Choroid plexus epithelial cell (primary cell): ENCODE results near the gene ZNF33A.
"Not testable (repeated sequence)": the region's sequence is repeated elsewhere in the genome, so short reads cannot be mapped to it uniquely, and the experiment has no call there.

Experiments
- DNase-seq: peaks from one replicate; pipeline ENCODE4 v3.0.0-alpha.2; 2010; ENCODE audit warnings: low read depth
- H3K4me3 ChIP-seq: 2 replicates; pipeline ENCODE4 v1.5.1; 2011; ENCODE audit warnings: low read depth, mild to moderate bottlenecking, control low read depth, low read length, moderate library complexity
- CTCF ChIP-seq: conservative IDR thresholded peaks from 2 replicates; pipeline ENCODE4 v1.5.1; 2011; ENCODE audit warnings: low read depth, mild to moderate bottlenecking, control low read depth, inconsistent platforms, low read length, moderate library complexity

ZNF33A gene

GRCh38 chr10:38043516-38043915, 33.0 kb downstream of the ZNF33A start:
- no peak overlapping the region for H3K4me3 ChIP-seq
- DNase-seq, result no peak
- no peak for TF ChIP-seq CTCF

GRCh38 chr10:38045129-38045528, 34.7 kb downstream of the ZNF33A start:
- DNase-seq, result no peak
- no peak for TF ChIP-seq CTCF
- H3K4me3 ChIP-seq, result no peak overlapping the region

- no peak for TF ChIP-seq CTCF
- no peak overlapping the region for H3K4me3 ChIP-seq
- DNase-seq, result peak; percentile 49
Observed at GRCh38 chr10:38047666-38048065, 37.2 kb downstream of the ZNF33A start.

GRCh38 chr10:38050212-38050611, 39.7 kb downstream of the ZNF33A start:
- H3K4me3 ChIP-seq, result no peak overlapping the region
- TF ChIP-seq CTCF, result no peak
- peak; percentile 50 for DNase-seq

GRCh38 chr10:38054361-38054797, 43.9 kb downstream of the ZNF33A start:
- peak; percentile 92 for DNase-seq
- no peak for TF ChIP-seq CTCF
- no peak overlapping the region for H3K4me3 ChIP-seq

- not testable (repeated sequence) for H3K4me3 ChIP-seq, DNase-seq
Observed at GRCh38 chr10:38055274-38055894, 44.9 kb downstream of the ZNF33A start.

GRCh38 chr10:38069663-38070062, 59.2 kb downstream of the ZNF33A start:
- DNase-seq, result peak; percentile 93
- H3K4me3 ChIP-seq, result not testable (repeated sequence)

GRCh38 chr10:38070501-38070900, 60.0 kb downstream of the ZNF33A start:
- DNase-seq, result no peak
- TF ChIP-seq CTCF, result no peak
- no peak overlapping the region for H3K4me3 ChIP-seq
